ENCODE measurements around the gene MIR17HG.
"Not testable (repeated sequence)": the region's sequence is repeated elsewhere in the genome, so short reads cannot be mapped to it uniquely, and the experiment has no call there.

Gene MIR17HG

GRCh38 chr13:91347202-91347995 is at the start of gene MIR17HG:
MIR17HG (plus strand) TSS chr13:91347687.
- DNase-seq, result peak; percentile 75

- DNase-seq, result no peak
These were observed 49.4 kb upstream of the MIR17HG start for GRCh38 chr13:91298060-91298459.

- no peak for DNase-seq
These were observed 45.4 kb upstream of the MIR17HG start for GRCh38 chr13:91302111-91302510.

GRCh38 chr13:91303031-91303430 is 44.5 kb upstream of the MIR17HG start:
- DNase-seq, result no peak

GRCh38 chr13:91304741-91305140 is 42.7 kb upstream of the MIR17HG start:
- DNase-seq, result no peak

- no peak for DNase-seq
These were observed 41.8 kb upstream of the MIR17HG start for GRCh38 chr13:91305652-91306051.

- DNase-seq, result no peak
These were observed 39.6 kb upstream of the MIR17HG start for GRCh38 chr13:91307887-91308286.

GRCh38 chr13:91308299-91308698 is 39.2 kb upstream of the MIR17HG start:
- DNase-seq, result no peak

- DNase-seq, result no peak
These were observed 36.0 kb upstream of the MIR17HG start for GRCh38 chr13:91311491-91311890.

- DNase-seq, result no peak
These were observed 35.2 kb upstream of the MIR17HG start for GRCh38 chr13:91312324-91312723.

- no peak for DNase-seq
These were observed 34.4 kb upstream of the MIR17HG start for GRCh38 chr13:91313103-91313502.

- DNase-seq, result no peak
These were observed 33.9 kb upstream of the MIR17HG start for GRCh38 chr13:91313581-91313980.

GRCh38 chr13:91314888-91315287 is 32.6 kb upstream of the MIR17HG start:
- no peak for DNase-seq

- no peak for DNase-seq
These were observed 28.6 kb upstream of the MIR17HG start for GRCh38 chr13:91318886-91319285.

GRCh38 chr13:91319996-91320395 is 27.5 kb upstream of the MIR17HG start:
- DNase-seq, result no peak

- not testable (repeated sequence) for DNase-seq
These were observed 26.5 kb upstream of the MIR17HG start for GRCh38 chr13:91320990-91321389.

GRCh38 chr13:91323349-91323748 is 24.1 kb upstream of the MIR17HG start:
- DNase-seq, result no peak

- DNase-seq, result no peak
These were observed 21.3 kb upstream of the MIR17HG start for GRCh38 chr13:91326146-91326545.

GRCh38 chr13:91328726-91329125 is 18.8 kb upstream of the MIR17HG start:
- no peak for DNase-seq

- DNase-seq, result no peak
These were observed 17.8 kb upstream of the MIR17HG start for GRCh38 chr13:91329733-91330132.

- DNase-seq, result no peak
These were observed 16.2 kb upstream of the MIR17HG start for GRCh38 chr13:91331047-91331915.

- DNase-seq, result no peak
These were observed 1.4 kb upstream of the MIR17HG start for GRCh38 chr13:91346062-91346461.

- peak; percentile 67 for DNase-seq
These were observed 661 bp upstream of the MIR17HG start for GRCh38 chr13:91346850-91347201.

Data from NCI-H510A treated with DMSO at 0.1 percent for 48 hours (cell line).